Osteoblast (primary cell): ENCODE data around the gene VAV3. TPM values are rescaled to one million over a fixed set of nuclear protein-coding genes. Genes with fewer than 3 reads are reported as not detected.

ENCODE experiments used
- DNase-seq: peaks from one replicate; pipeline ENCODE4 v3.0.0; 2011; ENCODE audit warnings: low spot score, mixed read lengths; ENCODE audit not compliant: insufficient read length; ENCODE audit errors: missing footprints
- H2AFZ ChIP-seq: 2 replicates; pipeline ENCODE4 v1.6.0; 2011; ENCODE audit warnings: mild to moderate bottlenecking, low read length
- H3K27ac ChIP-seq: 2 replicates; pipeline ENCODE4 v1.5.1; 2011; ENCODE audit warnings: mild to moderate bottlenecking, low read depth, low read length, moderate library complexity
- H3K27me3 ChIP-seq: 2 replicates; pipeline ENCODE4 v1.6.0; 2012; ENCODE audit warnings: mild to moderate bottlenecking, control low read depth, inconsistent platforms, low read length, moderate library complexity; ENCODE audit not compliant: insufficient read depth
- H3K36me3 ChIP-seq: 2 replicates; pipeline ENCODE4 v1.5.1; 2011; ENCODE audit warnings: mild to moderate bottlenecking, low read length, control low read depth, moderate library complexity; ENCODE audit not compliant: insufficient read depth
- H3K4me1 ChIP-seq: 2 replicates; pipeline ENCODE4 v1.5.1; 2011; ENCODE audit warnings: mild to moderate bottlenecking, low read length, control low read depth, moderate library complexity; ENCODE audit not compliant: insufficient read depth
- H3K4me2 ChIP-seq: 2 replicates; pipeline ENCODE4 v1.6.0; 2011; ENCODE audit warnings: mild to moderate bottlenecking, low read length; ENCODE audit not compliant: insufficient read depth
- H3K4me3 ChIP-seq: fragments of 200-600 bp; sonication (generic); 3 replicates; pipeline ENCODE4 v1.5.1; 2012; ENCODE audit warnings: mild to moderate bottlenecking, low read length, inconsistent platforms; ENCODE audit not compliant: insufficient read depth
- H3K79me2 ChIP-seq: 2 replicates; pipeline ENCODE4 v1.6.0; 2012; ENCODE audit warnings: mild to moderate bottlenecking, low read length, control low read depth, inconsistent platforms; ENCODE audit not compliant: insufficient read depth
- H3K9me3 ChIP-seq: 2 replicates; pipeline ENCODE4 v1.5.1; 2011; ENCODE audit warnings: low read depth, low read length, control low read depth
- H4K20me1 ChIP-seq: 2 replicates; pipeline ENCODE4 v1.6.0; 2012; ENCODE audit warnings: mild to moderate bottlenecking, low read length, control low read depth; ENCODE audit not compliant: insufficient read depth
- total RNA-seq: library from RNA; depleted of rRNA; stranded (reverse); fragments of >200 nt; gene quantifications from 2 replicates; pipeline ENCODE4 v1.2.3, GENCODE V29; 2012
- TF ChIP-seq, protein P1 (sequence below): IDR thresholded peaks from 2 replicates; pipeline ENCODE4 v1.5.1; 2011; ENCODE audit warnings: mild to moderate bottlenecking, low read depth, low read length, moderate library complexity; ENCODE audit errors: extremely low read depth

VAV3 gene
- total RNA-seq, 1 donor: 0.72 TPM

DNA sequence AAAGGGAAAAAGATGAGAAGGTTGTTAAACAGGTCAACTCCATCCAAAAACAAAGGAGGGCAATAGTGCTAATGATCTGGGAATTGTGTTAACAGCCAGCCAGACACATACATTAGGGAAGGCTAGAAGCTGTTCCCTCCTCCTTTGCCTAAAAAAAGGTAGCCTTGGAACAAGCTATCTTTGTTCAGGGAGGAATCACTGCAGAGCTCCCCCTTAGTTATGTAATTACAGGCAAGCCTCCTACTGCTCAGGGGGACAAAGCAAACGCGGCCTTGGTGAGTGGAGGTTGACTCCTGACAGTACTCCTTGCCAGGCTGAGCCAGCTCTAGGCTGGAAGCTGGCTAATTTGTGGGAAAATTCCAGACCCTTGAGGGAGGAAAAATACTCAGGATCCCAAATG is 97.6 kb downstream of the VAV3 start:
- TF ChIP-seq, protein P1, sequence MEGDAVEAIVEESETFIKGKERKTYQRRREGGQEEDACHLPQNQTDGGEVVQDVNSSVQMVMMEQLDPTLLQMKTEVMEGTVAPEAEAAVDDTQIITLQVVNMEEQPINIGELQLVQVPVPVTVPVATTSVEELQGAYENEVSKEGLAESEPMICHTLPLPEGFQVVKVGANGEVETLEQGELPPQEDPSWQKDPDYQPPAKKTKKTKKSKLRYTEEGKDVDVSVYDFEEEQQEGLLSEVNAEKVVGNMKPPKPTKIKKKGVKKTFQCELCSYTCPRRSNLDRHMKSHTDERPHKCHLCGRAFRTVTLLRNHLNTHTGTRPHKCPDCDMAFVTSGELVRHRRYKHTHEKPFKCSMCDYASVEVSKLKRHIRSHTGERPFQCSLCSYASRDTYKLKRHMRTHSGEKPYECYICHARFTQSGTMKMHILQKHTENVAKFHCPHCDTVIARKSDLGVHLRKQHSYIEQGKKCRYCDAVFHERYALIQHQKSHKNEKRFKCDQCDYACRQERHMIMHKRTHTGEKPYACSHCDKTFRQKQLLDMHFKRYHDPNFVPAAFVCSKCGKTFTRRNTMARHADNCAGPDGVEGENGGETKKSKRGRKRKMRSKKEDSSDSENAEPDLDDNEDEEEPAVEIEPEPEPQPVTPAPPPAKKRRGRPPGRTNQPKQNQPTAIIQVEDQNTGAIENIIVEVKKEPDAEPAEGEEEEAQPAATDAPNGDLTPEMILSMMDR: no peak
- no peaks in the 10 kb centered on the region for H3K9me3 ChIP-seq
- DNase-seq: no peak
- H4K20me1 ChIP-seq: no peaks in the 10 kb centered on the region
- no peaks in the 10 kb centered on the region for H3K4me1 ChIP-seq
- no peak overlapping the region for H3K27ac ChIP-seq
- H3K79me2 ChIP-seq: no peaks in the 10 kb centered on the region
- H3K4me2 ChIP-seq: no peak overlapping the region
- H3K36me3 ChIP-seq: no peaks in the 10 kb centered on the region
- H3K4me3 ChIP-seq: no peak overlapping the region
- no peaks in the 10 kb centered on the region for H3K27me3 ChIP-seq
- no peak overlapping the region for H2AFZ ChIP-seq

DNA sequence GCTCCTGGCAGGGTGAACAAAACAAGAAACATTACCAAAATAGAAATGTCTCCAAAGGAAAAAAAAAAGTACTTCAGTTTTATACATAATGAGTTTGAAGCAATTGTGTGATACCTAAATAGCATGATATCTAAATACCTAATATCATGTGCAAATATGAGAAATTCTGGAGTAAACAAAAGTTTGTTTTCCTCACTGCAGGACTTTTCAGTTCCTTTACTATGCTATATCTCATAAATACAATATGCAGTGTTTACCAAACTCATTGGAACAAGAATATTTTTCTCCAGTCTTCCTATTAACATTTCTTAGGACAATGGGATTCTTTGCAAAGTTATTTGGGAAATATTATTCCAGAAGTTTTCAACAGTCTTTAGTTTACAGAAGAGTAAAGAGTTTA is 98.1 kb downstream of the VAV3 start:
- H3K79me2 ChIP-seq: no peaks in the 10 kb centered on the region
- H2AFZ ChIP-seq: no peak overlapping the region
- DNase-seq: no peak
- H3K36me3 ChIP-seq: no peaks in the 10 kb centered on the region
- H4K20me1 ChIP-seq: no peaks in the 10 kb centered on the region
- no peaks in the 10 kb centered on the region for H3K9me3 ChIP-seq
- H3K4me3 ChIP-seq: no peak overlapping the region
- TF ChIP-seq, protein P1: no peak
- H3K27ac ChIP-seq: no peak overlapping the region
- H3K4me2 ChIP-seq: no peak overlapping the region
- H3K4me1 ChIP-seq: no peaks in the 10 kb centered on the region
- H3K27me3 ChIP-seq: no peaks in the 10 kb centered on the region

DNA sequence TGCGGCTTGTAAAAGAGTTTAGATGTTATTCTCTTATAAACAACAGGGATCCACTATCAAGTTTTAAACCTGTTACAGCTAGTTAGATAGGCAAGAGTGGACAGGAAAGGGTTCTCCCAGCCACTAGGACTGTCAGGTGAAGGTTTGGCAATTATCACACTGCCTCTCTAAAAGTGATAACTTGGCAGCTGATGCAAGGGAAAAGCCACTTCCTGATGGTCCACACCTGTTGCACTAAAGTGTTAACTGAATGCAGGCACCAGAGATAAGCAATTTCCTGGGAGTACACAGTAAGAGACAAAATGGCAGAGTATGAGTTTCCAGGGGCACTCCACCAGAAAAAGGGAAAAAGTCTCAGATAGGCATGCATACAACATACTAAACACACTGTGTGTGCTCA is 99.4 kb downstream of the VAV3 start:
- no peak for DNase-seq
- Histone ChIP-seq H3K4me3 (no peak overlapping the region), H3K9me3 (no peaks in the 10 kb centered on the region), H3K79me2 (no peaks in the 10 kb centered on the region), H4K20me1 (no peaks in the 10 kb centered on the region), H3K4me2 (no peak overlapping the region), H3K36me3 (no peaks in the 10 kb centered on the region), H3K27ac (no peak overlapping the region), H3K27me3 (no peaks in the 10 kb centered on the region), H3K4me1 (no peaks in the 10 kb centered on the region), H2AFZ (no peak overlapping the region)
- TF ChIP-seq, protein P1: no peak

DNA sequence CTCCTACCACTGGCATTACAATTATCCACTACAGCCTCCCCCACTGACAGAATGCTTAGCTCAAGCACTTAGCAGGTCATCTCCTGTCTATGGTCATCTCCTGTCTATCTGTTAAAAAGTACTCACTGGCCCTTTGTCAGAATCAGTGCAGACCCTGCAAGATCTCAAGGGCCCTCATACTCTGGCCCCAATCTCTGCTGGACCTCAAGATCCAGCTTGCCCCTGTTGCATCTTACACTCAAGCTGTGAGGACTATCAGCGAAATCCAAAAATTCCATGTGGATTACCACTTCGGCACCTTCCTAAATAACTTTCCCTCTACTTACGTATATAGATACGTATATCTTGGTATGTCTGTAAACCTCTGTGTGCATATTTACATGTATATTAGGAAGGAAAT is 101.6 kb downstream of the VAV3 start:
- H3K36me3 ChIP-seq: no peaks in the 10 kb centered on the region
- no peaks in the 10 kb centered on the region for H3K4me1 ChIP-seq
- no peaks in the 10 kb centered on the region for H4K20me1 ChIP-seq
- no peaks in the 10 kb centered on the region for H3K9me3 ChIP-seq
- no peak overlapping the region for H3K27ac ChIP-seq
- TF ChIP-seq, protein P1: no peak
- DNase-seq: no peak
- H3K4me2 ChIP-seq: no peak overlapping the region
- H3K79me2 ChIP-seq: no peaks in the 10 kb centered on the region
- H3K4me3 ChIP-seq: no peak overlapping the region
- H3K27me3 ChIP-seq: no peaks in the 10 kb centered on the region
- no peak overlapping the region for H2AFZ ChIP-seq
